Measurements from ENCODE around the gene CHST8. TPM values are rescaled to one million over a fixed set of nuclear protein-coding genes. Genes with fewer than 3 reads are reported as not detected.

CHST8 gene
- total RNA-seq, 1 donor from 2014 or later = not detected

DNA sequence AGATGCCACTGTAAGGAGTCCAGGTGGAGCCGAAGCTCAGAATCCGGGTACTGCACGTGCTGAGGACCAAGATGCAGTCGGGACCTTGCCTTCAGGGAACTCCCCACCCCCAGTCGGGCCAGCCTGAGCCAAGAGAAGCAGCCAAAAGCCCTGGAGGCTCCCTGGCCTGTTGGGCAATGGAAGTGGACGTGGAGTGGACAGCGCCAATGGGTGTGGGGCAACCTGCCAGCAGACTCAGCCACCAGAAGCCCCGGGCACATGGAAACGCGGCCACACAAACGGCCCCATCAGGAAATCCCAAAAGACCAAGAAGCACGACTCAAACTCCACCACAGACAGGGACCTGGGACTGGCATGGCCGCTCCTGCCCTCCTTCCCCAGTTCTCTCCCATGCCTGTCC is 144.9 kb downstream of the CHST8 start:
- TF ChIP-seq CTCF (IDR thresholded peaks at IDR 0.05) = no peak
- no peak overlapping the region for H3K4me3 ChIP-seq
- DNase-seq (ENCODE audit: low spot score in 2 of 2) = no peak
- no peak overlapping the region for H3K27ac ChIP-seq
- H3K36me3 ChIP-seq = no peaks in the 10 kb centered on the region
- H3K9me3 ChIP-seq = no peaks in the 10 kb centered on the region
- no peaks in the 10 kb centered on the region for H3K27me3 ChIP-seq
- no peaks in the 10 kb centered on the region for H3K4me1 ChIP-seq
- intact Hi-C loops (cut with DNase I) = no loop called here

DNA sequence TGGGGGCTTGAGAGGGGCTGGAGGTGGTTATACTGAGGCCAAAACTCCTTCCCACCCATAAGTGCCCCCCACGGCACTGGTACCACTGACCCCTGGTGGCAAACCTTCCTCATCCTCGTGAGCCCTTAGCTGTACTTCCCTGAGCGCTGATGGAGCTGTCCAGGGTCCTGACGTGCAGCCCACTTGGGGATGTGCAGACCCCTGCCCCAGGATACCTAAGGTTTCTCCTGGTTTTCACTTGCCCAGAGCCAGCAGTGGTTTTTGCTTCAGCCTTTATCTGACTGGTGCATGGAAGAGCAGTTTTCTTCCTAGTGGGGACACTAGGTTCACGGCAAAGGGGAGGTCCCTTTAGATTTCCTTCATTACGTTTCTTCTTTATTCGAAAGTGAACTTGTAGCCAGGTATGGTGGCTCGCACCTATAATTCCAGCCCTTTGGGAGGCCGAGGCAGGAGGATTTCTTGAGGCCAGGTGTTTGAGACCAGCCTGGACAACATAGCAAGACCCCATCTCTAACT is 146.2 kb downstream of the CHST8 start:
- no peak for DNase-seq (ENCODE audit: low spot score in 2 of 2)
- no peaks in the 10 kb centered on the region for H3K9me3 ChIP-seq
- H3K4me1 ChIP-seq = no peaks in the 10 kb centered on the region
- no peaks in the 10 kb centered on the region for H3K36me3 ChIP-seq
- H3K27me3 ChIP-seq = no peaks in the 10 kb centered on the region
- no peak overlapping the region for H3K4me3 ChIP-seq
- intact Hi-C loops (cut with DNase I) = no loop called here
- no peak overlapping the region for H3K27ac ChIP-seq
- TF ChIP-seq CTCF (IDR thresholded peaks at IDR 0.05) = no peak

DNA sequence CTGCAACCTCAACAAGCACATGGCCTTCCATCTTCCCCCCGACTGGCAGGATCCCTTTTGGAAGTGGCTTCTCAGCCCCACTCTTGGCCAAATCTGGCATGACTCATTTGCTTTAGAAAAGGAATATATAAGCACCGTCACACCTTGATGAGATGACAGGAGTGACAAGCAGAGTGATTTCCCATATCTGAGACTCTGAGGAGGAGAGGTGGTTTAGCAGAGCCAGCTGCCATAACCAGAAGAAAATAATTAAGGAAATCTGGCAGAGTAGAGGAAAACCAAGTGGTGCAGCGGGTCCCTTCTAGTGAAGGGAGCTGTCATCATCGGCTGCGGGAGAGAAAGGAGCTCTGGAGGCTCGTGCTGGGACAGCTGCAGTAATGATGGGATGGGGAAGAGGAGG is 147.5 kb downstream of the CHST8 start:
- no peaks in the 10 kb centered on the region for H3K36me3 ChIP-seq
- no peak overlapping the region for H3K27ac ChIP-seq
- H3K9me3 ChIP-seq = no peaks in the 10 kb centered on the region
- TF ChIP-seq CTCF (IDR thresholded peaks at IDR 0.05) = no peak
- no peak overlapping the region for H3K4me3 ChIP-seq
- H3K4me1 ChIP-seq = no peaks in the 10 kb centered on the region
- intact Hi-C loops (cut with DNase I) = no loop called here
- DNase-seq (ENCODE audit: low spot score in 2 of 2) = no peak
- H3K27me3 ChIP-seq = no peaks in the 10 kb centered on the region

DNA sequence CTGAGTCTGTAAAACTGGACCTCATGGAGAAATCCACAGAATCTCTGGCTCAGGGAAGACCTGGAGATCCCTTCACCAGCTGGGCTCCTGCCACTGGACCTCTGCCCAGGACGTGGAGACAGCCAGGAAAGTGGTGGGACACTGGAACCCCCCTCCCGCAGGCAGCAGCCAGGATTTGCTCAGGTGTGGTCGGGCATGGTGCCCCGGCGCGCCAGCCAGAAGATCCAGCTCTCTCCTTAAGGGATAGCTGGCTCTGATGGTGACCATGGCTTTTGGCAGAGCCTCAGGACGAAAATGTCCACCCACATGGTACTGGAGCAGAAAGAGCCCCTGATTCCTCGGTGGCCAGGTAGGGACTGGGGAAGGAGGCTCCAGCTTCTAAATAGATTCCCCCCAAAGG is 148.4 kb downstream of the CHST8 start:
- Histone ChIP-seq H3K27me3 (no peaks in the 10 kb centered on the region), H3K9me3 (no peaks in the 10 kb centered on the region), H3K4me3 (no peak overlapping the region), H3K27ac (no peak overlapping the region), H3K36me3 (no peaks in the 10 kb centered on the region), H3K4me1 (no peaks in the 10 kb centered on the region)
- intact Hi-C loops (cut with DNase I) = no loop called here
- no peak for TF ChIP-seq CTCF (IDR thresholded peaks at IDR 0.05)
- no peak for DNase-seq (ENCODE audit: low spot score in 2 of 2)

- peak; percentile 42 to 70 (median 55) for TF ChIP-seq CTCF (IDR thresholded peaks at IDR 0.05)
- Histone ChIP-seq H3K9me3 (no peaks in the 10 kb centered on the region), H3K36me3 (no peaks in the 10 kb centered on the region), H3K4me3 (no peak overlapping the region), H3K27ac (no peak overlapping the region), H3K4me1 (no peaks in the 10 kb centered on the region), H3K27me3 (no peaks in the 10 kb centered on the region)
- intact Hi-C loops (cut with DNase I) = loop anchor here (1.0 kb wide), 1 partner anchor 341 kb away; no protein-coding TSS in a partner anchor
- no peak for DNase-seq (ENCODE audit: low spot score in 2 of 2)
These were observed 149.8 kb downstream of the CHST8 start for GRCh38 chr19:33771384-33772101.
